ENCODE data around the gene TBC1D10B. TPM values are rescaled to one million over a fixed set of nuclear protein-coding genes. Genes with fewer than 3 reads are reported as not detected.

TBC1D10B gene
- total RNA-seq, 1 experiment from 2014 or later: 12.6 TPM

Small RNA genes within 50 kb of the gene (small RNA-seq; reads per million reads assigned to genes)
- 0.10 to 0.64 reads per million in 2 experiments for gene RF00406

Other genes with a start within 250 kb of the TBC1D10B start
- 20.4 and 22.0 TPM in 2 replicates for gene MAPK3, start 247.3 kb downstream of the TBC1D10B start, total RNA-seq (2014; rRNA removed; shearing (Covaris generic))
- gene CORO1A, start 186.9 kb downstream of the TBC1D10B start, total RNA-seq (2014; rRNA removed; shearing (Covaris generic)): 0.08 TPM in 1 of 2 replicates, not detected in the other
- gene BOLA2B, start 176.8 kb downstream of the TBC1D10B start, total RNA-seq (2014; rRNA removed; shearing (Covaris generic)): 24.0 and 30.6 TPM in 2 replicates
- 23.9 and 27.8 TPM in 2 replicates for gene SLX1A, start 176.6 kb downstream of the TBC1D10B start, total RNA-seq (2014; rRNA removed; shearing (Covaris generic))
- gene SULT1A3, start 171.2 kb downstream of the TBC1D10B start, total RNA-seq (2014; rRNA removed; shearing (Covaris generic)): 1.4 and 3.6 TPM in 2 replicates
- 0.90 and 0.95 TPM in 2 replicates for gene NPIPB13, start 122.0 kb downstream of the TBC1D10B start, total RNA-seq (2014; rRNA removed; shearing (Covaris generic))
- 38.8 and 43.5 TPM in 2 replicates for gene CD2BP2, start 15.2 kb downstream of the TBC1D10B start, total RNA-seq (2014; rRNA removed; shearing (Covaris generic))
- gene MYL11, start 4.3 kb upstream of the TBC1D10B start, total RNA-seq (2014; rRNA removed; shearing (Covaris generic)): not detected in 2 replicates
- not detected in 2 replicates for gene SEPTIN1, start 12.1 kb upstream of the TBC1D10B start, total RNA-seq (2014; rRNA removed; shearing (Covaris generic))
- 0.64 and 0.95 TPM in 2 replicates for gene ZNF48, start 24.9 kb upstream of the TBC1D10B start, total RNA-seq (2014; rRNA removed; shearing (Covaris generic))
- 3.7 and 7.2 TPM in 2 replicates for gene ZNF771, start 37.1 kb upstream of the TBC1D10B start, total RNA-seq (2014; rRNA removed; shearing (Covaris generic))
- 11.9 and 21.7 TPM in 2 replicates for gene DCTPP1, start 59.5 kb upstream of the TBC1D10B start, total RNA-seq (2014; rRNA removed; shearing (Covaris generic))
- gene SEPHS2, start 75.4 kb upstream of the TBC1D10B start, total RNA-seq (2014; rRNA removed; shearing (Covaris generic)): 5.4 and 7.9 TPM in 2 replicates
- not detected in 2 replicates for gene ITGAL, start 102.2 kb upstream of the TBC1D10B start, total RNA-seq (2014; rRNA removed; shearing (Covaris generic))
- gene ZNF768, start 156.1 kb upstream of the TBC1D10B start, total RNA-seq (2014; rRNA removed; shearing (Covaris generic)): 40.4 and 43.1 TPM in 2 replicates
- gene ZNF747, start 164.4 kb upstream of the TBC1D10B start, total RNA-seq (2014; rRNA removed; shearing (Covaris generic)): 4.1 and 4.6 TPM in 2 replicates
- 4.1 and 4.9 TPM in 2 replicates for gene ZNF764, start 187.9 kb upstream of the TBC1D10B start, total RNA-seq (2014; rRNA removed; shearing (Covaris generic))
- gene ZNF688, start 201.2 kb upstream of the TBC1D10B start, total RNA-seq (2014; rRNA removed; shearing (Covaris generic)): 16.3 and 23.4 TPM in 2 replicates
- 12.1 and 13.0 TPM in 2 replicates for gene ZNF785, start 215.2 kb upstream of the TBC1D10B start, total RNA-seq (2014; rRNA removed; shearing (Covaris generic))
- gene ZNF689, start 239.9 kb upstream of the TBC1D10B start, total RNA-seq (2014; rRNA removed; shearing (Covaris generic)): 23.0 TPM in 2 replicates